Measurements from ENCODE around the gene LRRC8D. TPM values are rescaled to one million over a fixed set of nuclear protein-coding genes. Genes with fewer than 3 reads are reported as not detected.

LRRC8D gene
- total and polyA plus RNA-seq, 4 donors, result 7.1 to 17.4 (median 14.4) TPM

GRCh38 chr1:89943846-89944781 is 123.3 kb downstream of the LRRC8D start:
- H3K4me1 ChIP-seq (ENCODE audit: control insufficient read depth in 4 of 4, insufficient read depth in 4 of 4, low read length in 3 of 4), result peaks cover 5 to 8% (median 7%) of the 10 kb centered on the region in 4 donors
- no peak for DNase-seq (ENCODE audit: low spot score)

More at GRCh38 chr1:89943846-89944781, 123.3 kb downstream of the LRRC8D start:
- Histone ChIP-seq H3K9ac (ENCODE audit: low read depth in 1 of 2, low read length in 2 of 2) (no peak overlapping the region), H3K36me3 (ENCODE audit: control insufficient read depth in 4 of 4, insufficient read depth in 3 of 4, low read depth in 1 of 4, low read length in 3 of 4) (no peaks in the 10 kb centered on the region), H3K9me3 (ENCODE audit: control insufficient read depth in 4 of 4, low read length in 3 of 4) (no peaks in the 10 kb centered on the region), H3K4me3 (ENCODE audit: low read depth in 1 of 3, low read length in 3 of 3) (no peak overlapping the region), H3K27ac (ENCODE audit: low read depth in 1 of 2, low read length in 2 of 2) (no peak overlapping the region), H3K27me3 (ENCODE audit: control insufficient read depth in 4 of 4, insufficient read depth in 4 of 4, low read length in 3 of 4) (no peaks in the 10 kb centered on the region)
- TF ChIP-seq NR2F2 (IDR thresholded peaks at IDR 0.05) (no peak), HNF4G (IDR thresholded peaks at IDR 0.05) (no peak), CTCF (IDR thresholded peaks at IDR 0.05; ENCODE audit: low read depth, low read length, missing input control) (no peak), JUND (IDR thresholded peaks at IDR 0.05) (no peak), MAX (IDR thresholded peaks at IDR 0.05) (no peak), REST (IDR thresholded peaks at IDR 0.05) (no peak), GABPA (IDR thresholded peaks at IDR 0.05 in 1 of 2, conservative IDR thresholded peaks at IDR 0.05 in 1 of 2) (no peak), EGR1 (IDR thresholded peaks at IDR 0.05; ENCODE audit: low read depth in 2 of 2) (no peak), HNF4A (conservative IDR thresholded peaks at IDR 0.05) (no peak), RAD21 (IDR thresholded peaks at IDR 0.05) (no peak), TAF1 (conservative IDR thresholded peaks at IDR 0.05) (no peak), ATF3 (IDR thresholded peaks at IDR 0.05) (no peak), ZBTB33 (IDR thresholded peaks at IDR 0.05) (no peak), YY1 (IDR thresholded peaks at IDR 0.05) (no peak), FOXA2 (IDR thresholded peaks at IDR 0.05) (no peak), SP1 (IDR thresholded peaks at IDR 0.05) (no peak), RXRA (IDR thresholded peaks at IDR 0.05) (no peak)
- WGBS, result 85% methylated on average over 5 of the region's 5 CpGs

Data from liver (tissue), 9 donors.